ENCODE data around the gene ANAPC2. TPM values are rescaled to one million over a fixed set of nuclear protein-coding genes. Genes with fewer than 3 reads are reported as not detected.

Gene ANAPC2
- total and polyA plus RNA-seq, 2 of the 4 experiments (the other 2 are of a cell fraction): 9.3 to 29.5 TPM

- TF ChIP-seq MAZ (IDR thresholded peaks at IDR 0.05; ENCODE audit: borderline replicate concordance, low read depth, low read length): no peak
Measured at GRCh38 chr9:137167747-137168572, 20.4 kb downstream of the ANAPC2 start (continued).

- Histone ChIP-seq H3K4me2 (ENCODE audit: low read depth, low read length) (no peak overlapping the region), H3K27me3 (ENCODE audit: control insufficient read depth, insufficient read depth, low read length) (peaks cover 91% of the 10 kb centered on the region), H4K91ac (ENCODE audit: insufficient read depth, low read depth, low read length) (no peak overlapping the region), H3K9me1 (ENCODE audit: insufficient read depth, low read length) (no peaks in the 10 kb centered on the region), H3K4me1 (ENCODE audit: control insufficient read depth, insufficient read depth, low read length) (peaks cover 4% of the 10 kb centered on the region; the same call in 1 of the 2 replicates), H3K27ac (ENCODE audit: insufficient read depth, low read length) (no peak overlapping the region), H4K8ac (ENCODE audit: low read depth in 2 of 2, low read length in 2 of 2) (no peak overlapping the region), H3K9ac (ENCODE audit: low read depth, low read length) (no peak overlapping the region), H3K79me1 (ENCODE audit: low read depth in 1 of 2, low read length in 2 of 2) (no peaks in the 10 kb centered on the region), H3K56ac (ENCODE audit: extremely low read depth, insufficient read depth, low read length) (no peak overlapping the region), H3K4ac (ENCODE audit: low read depth, low read length) (no peak overlapping the region), H2AK9ac (replicated peaks; ENCODE audit: low read depth, low read length, poor library complexity) (no peak overlapping the region), H3K36me3 (ENCODE audit: control insufficient read depth, insufficient read depth, low read length) (no peaks in the 10 kb centered on the region), H3K4me3 (ENCODE audit: insufficient read depth, low read depth, low read length) (no peak overlapping the region), H2AFZ (replicated peaks; ENCODE audit: low read length, poor library complexity) (no peak overlapping the region), H2BK120ac (ENCODE audit: low read depth, low read length) (no peak overlapping the region), H2BK5ac (ENCODE audit: low read depth, low read length, poor library complexity, severe bottlenecking) (no peak overlapping the region), H2BK15ac (ENCODE audit: low read depth, low read length) (no peak overlapping the region), H3K23ac (ENCODE audit: low read depth, low read length) (no peak overlapping the region), H3K9me3 (ENCODE audit: control insufficient read depth, insufficient read depth, low read length) (no peaks in the 10 kb centered on the region), H2AK5ac (ENCODE audit: low read depth, low read length) (no peak overlapping the region), H3K14ac (replicated peaks; ENCODE audit: low read depth, low read length) (no peak overlapping the region), H3K18ac (ENCODE audit: low read depth, low read length) (no peak overlapping the region), H2BK20ac (ENCODE audit: low read depth, low read length) (no peak overlapping the region), H4K5ac (ENCODE audit: low read depth, low read length) (no peak overlapping the region), H4K20me1 (ENCODE audit: insufficient read depth, low read length) (no peaks in the 10 kb centered on the region)
- dilution Hi-C loops (cut with HindIII; ENCODE audit: low sequenced_read_pairs, unreplicated experiment): no loop called here
- in situ Hi-C loops (cut with MboI; ENCODE audit: low sequenced_read_pairs): no loop called here
- intact Hi-C loops (cut with micrococcal nuclease): no loop called here
- POLR2A ChIA-PET (ENCODE audit: unreplicated experiment): no interaction called here
- no peak for TF ChIP-seq RAD21 (IDR thresholded peaks at IDR 0.05; ENCODE audit: low read length)
- TF ChIP-seq CHD1 (IDR thresholded peaks at IDR 0.05; ENCODE audit: low read depth, low read length): no peak
- TF ChIP-seq NFE2L2 (IDR thresholded peaks at IDR 0.05; ENCODE audit: low read depth, low read length): no peak
- no TSS peak for BruUV-seq (replicated peaks)
- no CpG with 5 or more reads among the region's 44 CpGs for WGBS, 2 experiments (ENCODE audit: extremely low coverage in 2 of 2, insufficient read length in 1 of 2)
- no peak for DNase-seq
- CTCF ChIA-PET: no interaction called here
- ATAC-seq (ENCODE audit: low read depth): no peak
Measured at GRCh38 chr9:137167277-137167746, 21.0 kb downstream of the ANAPC2 start.
